ENCODE measurements around the gene TSPYL2. TPM values are rescaled to one million over a fixed set of nuclear protein-coding genes. Genes with fewer than 3 reads are reported as not detected.
A peak's percentile ranks its signal among the peaks of the same experiment; 100 is the strongest.

The TSPYL2 gene
- polyA plus RNA-seq, 6 donors from 2014 or later: 10.9 to 24.0 (median 14.5) TPM

DNA sequence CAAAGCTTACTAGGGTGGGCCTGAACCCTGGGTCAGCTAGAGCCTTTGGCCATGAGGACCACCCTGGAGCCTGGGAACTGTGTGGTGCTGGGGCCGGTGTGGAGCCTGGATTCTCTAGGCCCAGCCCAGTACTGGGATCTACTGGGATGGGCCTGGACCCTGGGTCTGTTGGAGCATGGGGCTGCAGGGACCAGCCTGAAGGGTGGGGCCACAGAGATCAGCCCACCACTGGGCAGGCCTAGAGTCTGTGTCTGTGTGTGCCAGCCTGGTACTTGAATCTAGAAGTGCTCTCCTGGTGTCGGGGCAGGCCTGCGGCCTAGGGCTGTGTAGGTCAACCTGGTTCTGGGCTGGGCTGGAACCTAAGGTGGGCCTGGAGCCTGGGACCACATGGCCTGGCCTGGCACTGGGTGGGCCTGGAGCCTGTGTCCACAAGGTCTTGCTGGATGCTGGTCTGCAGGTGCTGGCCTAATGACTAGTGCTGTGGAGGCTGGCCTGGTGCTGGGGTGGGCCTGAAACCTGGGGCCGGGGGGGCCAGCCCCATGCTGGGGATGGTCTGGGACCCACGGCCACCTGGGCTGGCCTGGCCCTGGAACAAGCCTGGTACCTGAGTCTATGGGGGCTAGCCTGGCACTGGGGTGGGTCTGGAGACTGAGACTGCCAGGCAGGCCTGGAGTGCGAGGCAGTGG, 32.8 kb downstream of the TSPYL2 start:
- H3K27me3 Mint-ChIP-seq: no peaks in the 10 kb centered on the region
- H3K27ac Mint-ChIP-seq: peak overlapping the region in 1 of 6 donors; percentile 21
- DNase-seq (no peak), ATAC-seq (ENCODE audit: low read depth in 2 of 2) (no peak)
- H3K36me3 Mint-ChIP-seq: peaks cover 0 to 8% of the 10 kb centered on the region in 2 donors
- no peaks in the 10 kb centered on the region for H3K9me3 Mint-ChIP-seq
- no peak overlapping the region for H3K4me3 Mint-ChIP-seq
- peaks cover 0 to 11% (median 5%) of the 10 kb centered on the region in 3 donors for H3K4me1 Mint-ChIP-seq

DNA sequence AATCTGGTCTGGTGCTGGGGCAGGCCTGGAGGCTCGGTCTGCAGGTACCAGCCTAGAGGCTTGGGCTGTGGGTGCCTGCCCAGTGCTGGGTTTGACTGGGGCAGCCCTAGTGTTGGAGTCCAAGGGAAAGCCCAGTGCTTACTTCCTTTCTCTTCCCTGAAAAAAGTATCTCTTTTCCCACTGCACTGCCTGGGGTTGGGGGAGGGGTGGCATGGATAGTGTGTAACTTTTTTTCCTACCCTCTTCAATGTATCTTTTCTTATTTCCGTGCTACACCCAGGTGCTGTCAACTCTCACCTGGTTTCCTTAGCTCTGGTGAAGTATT, 33.3 kb downstream of the TSPYL2 start:
- Mint-ChIP-seq H3K4me3 (no peak overlapping the region), H3K27me3 (no peaks in the 10 kb centered on the region), H3K4me1 (peaks cover 0 to 11% (median 5%) of the 10 kb centered on the region in 3 donors), H3K36me3 (peaks cover 0 to 8% of the 10 kb centered on the region in 2 donors), H3K27ac (peak overlapping the region in 2 of 6 donors; percentile 11 to 90), H3K9me3 (no peaks in the 10 kb centered on the region)
- DNase-seq (no peak), ATAC-seq (ENCODE audit: low read depth in 2 of 2) (no peak)

DNA sequence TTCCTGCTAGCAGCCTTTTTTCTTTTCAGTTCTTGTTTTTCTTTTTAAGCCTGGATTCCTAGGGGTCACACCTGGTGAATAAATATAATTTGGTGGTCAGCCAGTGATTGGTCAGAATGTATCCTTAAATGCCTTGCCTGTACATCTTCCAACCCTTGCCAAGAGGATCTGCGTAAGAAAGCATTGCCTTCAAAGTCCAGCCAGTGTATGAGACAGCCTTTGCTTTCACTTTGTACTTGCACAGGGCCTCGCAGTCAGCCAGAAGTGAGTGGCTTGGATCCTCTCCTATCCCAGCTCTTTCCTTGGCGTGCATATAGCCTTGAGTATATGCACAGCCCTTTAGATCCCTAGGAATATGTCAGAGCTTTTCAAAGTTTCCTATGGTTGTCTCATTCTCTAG, 33.9 kb downstream of the TSPYL2 start:
- H3K36me3 Mint-ChIP-seq: peaks cover 0 to 8% of the 10 kb centered on the region in 2 donors
- H3K4me3 Mint-ChIP-seq: no peak overlapping the region
- DNase-seq (no peak), ATAC-seq (ENCODE audit: low read depth in 2 of 2) (no peak)
- H3K4me1 Mint-ChIP-seq: peaks cover 0 to 11% (median 5%) of the 10 kb centered on the region in 3 donors
- peak overlapping the region in 1 of 6 donors; percentile 90 for H3K27ac Mint-ChIP-seq
- no peaks in the 10 kb centered on the region for H3K9me3 Mint-ChIP-seq
- no peaks in the 10 kb centered on the region for H3K27me3 Mint-ChIP-seq

DNA sequence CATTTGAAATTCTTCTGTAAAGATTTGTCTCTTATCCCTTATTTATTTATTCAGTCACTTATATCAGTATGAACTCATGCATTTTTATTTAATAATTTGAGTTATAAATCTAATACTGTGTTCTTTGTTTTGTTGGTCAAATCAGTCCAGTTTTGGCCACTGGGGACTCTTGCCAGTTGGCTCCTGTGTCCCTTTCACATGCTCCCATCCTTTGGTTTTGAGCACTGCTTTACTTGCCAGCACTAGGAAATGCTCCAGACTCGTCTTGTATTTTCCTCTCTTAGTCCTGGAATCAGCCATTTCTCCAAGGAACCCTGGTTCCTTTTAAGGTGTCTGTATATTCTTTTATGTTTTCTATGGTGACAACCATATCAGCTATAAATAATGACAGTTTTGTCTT, 39.8 kb downstream of the TSPYL2 start:
- ATAC-seq (ENCODE audit: low read depth in 2 of 2) (no peak), DNase-seq (no peak)
- H3K4me3 Mint-ChIP-seq: no peak overlapping the region
- peaks cover 0 to 10% (median 0%) of the 10 kb centered on the region in 3 donors for H3K4me1 Mint-ChIP-seq
- H3K9me3 Mint-ChIP-seq: peaks cover 3 to 12% (median 7%) of the 10 kb centered on the region in 7 donors
- peak overlapping the region in 1 of 6 donors; percentile 91 for H3K27ac Mint-ChIP-seq
- H3K27me3 Mint-ChIP-seq: no peaks in the 10 kb centered on the region
- peaks cover 9 to 15% of the 10 kb centered on the region in 2 donors for H3K36me3 Mint-ChIP-seq

DNA sequence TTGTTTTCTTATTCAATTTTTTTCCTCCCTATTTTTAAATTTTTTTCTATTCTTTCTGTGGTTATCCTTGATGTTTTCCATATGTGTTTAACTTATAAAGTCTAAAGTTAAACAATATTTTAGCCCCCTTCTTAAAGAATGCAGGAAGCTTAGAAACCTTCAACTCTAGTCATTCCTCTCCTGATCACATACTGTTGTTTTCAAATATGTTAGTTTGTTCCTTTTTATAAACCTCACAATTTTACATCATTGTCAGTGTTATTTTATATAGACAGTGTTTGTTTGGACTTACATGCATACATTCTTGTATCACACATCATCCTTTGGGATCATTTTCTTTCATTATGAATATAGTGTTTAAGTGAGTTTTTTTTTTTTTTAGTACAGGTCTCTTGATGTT, 43.3 kb downstream of the TSPYL2 start:
- peaks cover 4 to 12% (median 8%) of the 10 kb centered on the region in 7 donors for H3K9me3 Mint-ChIP-seq
- H3K27me3 Mint-ChIP-seq: no peaks in the 10 kb centered on the region
- no peak overlapping the region for H3K4me3 Mint-ChIP-seq
- no peak for DNase-seq
- H3K27ac Mint-ChIP-seq: no peak overlapping the region
- no peak for ATAC-seq (ENCODE audit: low read depth in 2 of 2)
- peaks cover 17% of the 10 kb centered on the region in 2 donors for H3K36me3 Mint-ChIP-seq
- peaks cover 0 to 10% (median 0%) of the 10 kb centered on the region in 3 donors for H3K4me1 Mint-ChIP-seq

DNA sequence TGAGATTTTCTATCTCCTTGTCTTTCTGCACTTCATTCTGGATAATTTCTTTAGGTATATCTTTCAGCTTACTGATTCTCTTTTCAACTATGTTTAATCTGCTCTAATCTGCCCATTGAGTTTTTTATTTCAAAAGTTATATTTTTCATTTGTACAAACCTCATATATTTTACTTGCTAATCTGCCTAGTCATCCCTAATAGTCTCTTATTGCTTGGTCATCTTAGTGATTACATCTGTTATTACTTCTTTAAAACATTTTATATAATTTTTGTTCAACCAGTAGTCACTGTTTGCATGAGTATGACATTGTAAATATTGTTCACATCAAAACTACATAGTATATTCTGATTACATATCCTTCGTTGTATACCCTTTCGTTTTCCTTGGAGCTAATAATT, 44.2 kb downstream of the TSPYL2 start:
- H3K27me3 Mint-ChIP-seq: no peaks in the 10 kb centered on the region
- DNase-seq: no peak
- H3K36me3 Mint-ChIP-seq: peaks cover 17 to 22% of the 10 kb centered on the region in 2 donors
- H3K4me1 Mint-ChIP-seq: peaks cover 0 to 10% (median 0%) of the 10 kb centered on the region in 3 donors
- H3K27ac Mint-ChIP-seq: peak overlapping the region in 1 of 6 donors; percentile 7
- no peak for ATAC-seq (ENCODE audit: low read depth in 2 of 2)
- no peak overlapping the region for H3K4me3 Mint-ChIP-seq
- peaks cover 4 to 12% (median 8%) of the 10 kb centered on the region in 7 donors for H3K9me3 Mint-ChIP-seq

DNA sequence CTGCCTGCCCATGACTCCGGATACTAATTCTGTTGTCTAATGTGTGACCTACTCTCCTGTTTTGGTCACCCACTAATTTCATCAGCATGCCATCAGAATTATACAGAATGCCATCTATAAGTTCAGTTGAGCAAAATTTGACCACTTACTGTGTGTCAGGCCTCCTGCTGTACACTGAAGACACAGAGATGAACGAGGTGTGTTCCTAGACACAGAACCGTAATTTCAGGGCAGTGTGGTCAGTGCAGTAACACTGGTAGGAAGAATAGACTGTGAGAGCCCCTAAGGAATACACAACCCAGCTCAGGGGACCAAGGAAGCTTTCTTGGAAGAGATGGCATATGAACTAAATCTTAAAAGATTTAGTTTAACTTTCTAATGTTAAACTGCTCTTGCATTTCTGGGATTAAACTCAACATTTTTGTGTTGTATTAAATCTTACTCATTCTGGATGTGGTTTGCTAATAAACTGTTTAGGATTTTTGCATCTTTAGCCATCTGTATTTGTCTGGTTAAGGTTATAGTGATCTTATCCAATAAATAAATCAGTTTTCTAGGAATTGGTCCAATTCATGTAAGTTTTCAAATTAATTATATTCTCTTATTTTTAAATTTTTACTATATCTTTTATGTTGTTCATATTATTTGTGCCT, 46.1 kb downstream of the TSPYL2 start:
- DNase-seq (no peak), ATAC-seq (ENCODE audit: low read depth in 2 of 2) (no peak)
- peaks cover 4 to 12% (median 8%) of the 10 kb centered on the region in 7 donors for H3K9me3 Mint-ChIP-seq
- H3K27me3 Mint-ChIP-seq: no peaks in the 10 kb centered on the region
- no peak overlapping the region for H3K4me3 Mint-ChIP-seq
- H3K36me3 Mint-ChIP-seq: peaks cover 27 to 37% of the 10 kb centered on the region in 2 donors
- peaks cover 0 to 10% (median 0%) of the 10 kb centered on the region in 3 donors for H3K4me1 Mint-ChIP-seq
- H3K27ac Mint-ChIP-seq: peak overlapping the region in 1 of 6 donors; percentile 33

DNA sequence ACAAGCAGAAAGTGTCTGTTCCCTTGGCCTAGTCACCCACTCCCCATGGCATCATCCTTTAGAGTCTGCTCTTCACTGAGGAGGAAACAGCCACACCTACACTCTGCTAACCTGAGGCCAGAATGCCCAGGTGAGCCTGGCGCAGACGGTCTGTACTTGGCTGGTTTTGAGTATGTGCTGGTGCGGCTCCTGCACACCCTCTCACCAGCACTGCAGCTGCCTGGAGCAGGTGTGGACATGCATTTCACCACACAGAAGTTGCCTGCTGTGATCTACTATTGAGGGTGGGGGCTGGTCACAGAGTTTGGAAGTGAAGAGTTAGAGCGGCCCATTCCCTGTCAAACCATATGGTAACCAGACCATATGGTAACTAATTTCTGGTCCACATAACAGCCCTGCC, 51.2 kb downstream of the TSPYL2 start:
- Mint-ChIP-seq H3K27ac (peak overlapping the region in 1 of 6 donors; percentile 37), H3K27me3 (no peaks in the 10 kb centered on the region), H3K9me3 (peaks cover 0 to 1% (median 0%) of the 10 kb centered on the region in 7 donors), H3K4me1 (no peaks in the 10 kb centered on the region), H3K4me3 (no peak overlapping the region), H3K36me3 (peaks cover 16 to 33% of the 10 kb centered on the region in 2 donors)
- ATAC-seq (ENCODE audit: low read depth in 2 of 2) (no peak), DNase-seq (no peak)

DNA sequence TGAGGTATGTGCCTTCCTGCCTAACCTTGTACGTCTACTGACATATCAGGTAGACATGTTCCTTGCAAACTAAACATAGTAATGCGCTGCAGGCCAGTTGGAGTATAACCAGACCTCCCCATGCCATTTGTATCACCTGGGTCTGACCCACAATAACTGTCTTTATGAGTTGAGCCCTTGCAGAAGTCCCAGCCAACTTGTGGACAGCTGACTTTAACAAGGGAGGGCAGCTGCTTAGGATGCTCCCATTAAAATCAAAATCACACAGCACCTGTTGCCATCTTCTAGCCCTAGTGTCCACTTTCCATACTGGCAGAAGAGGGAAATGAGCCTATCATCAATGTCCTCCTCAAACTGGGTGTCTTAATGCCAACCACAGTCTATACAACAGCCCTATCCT, 53.4 kb downstream of the TSPYL2 start:
- no peak for ATAC-seq (ENCODE audit: low read depth in 2 of 2)
- peaks cover 24 to 43% of the 10 kb centered on the region in 2 donors for H3K36me3 Mint-ChIP-seq
- no peak for DNase-seq
- no peaks in the 10 kb centered on the region for H3K9me3 Mint-ChIP-seq
- no peak overlapping the region for H3K4me3 Mint-ChIP-seq
- H3K27me3 Mint-ChIP-seq: no peaks in the 10 kb centered on the region
- no peaks in the 10 kb centered on the region for H3K4me1 Mint-ChIP-seq
- no peak overlapping the region for H3K27ac Mint-ChIP-seq

Other genes starting within 250 kb of the TSPYL2 start
- not detected for gene XAGE3, start 214.3 kb upstream of the TSPYL2 start, polyA plus RNA-seq (ENCODE audit: low read depth in 6 of 6)
- 1 to 10 TPM; 4.8 to 8.3 (median 6.9) TPM for gene FAM156B, start 185.0 kb upstream of the TSPYL2 start, polyA plus RNA-seq (ENCODE audit: low read depth in 6 of 6)
- gene FAM156A, start 123.8 kb upstream of the TSPYL2 start, polyA plus RNA-seq (ENCODE audit: low read depth in 6 of 6): 10 to 100 TPM in 1 of 6 donors, 1 to 10 TPM in 5; 2.2 to 11.1 (median 4.7) TPM
- not detected for gene GPR173, start 33.6 kb upstream of the TSPYL2 start, polyA plus RNA-seq (ENCODE audit: low read depth in 6 of 6)
- gene KANTR, start 11.8 kb downstream of the TSPYL2 start, polyA plus RNA-seq (ENCODE audit: low read depth in 6 of 6): 1 to 10 TPM in 5 of 6 donors, not detected in 1; 1.2 to 3.8 (median 2.2) TPM
- 10 to 100 TPM; 13.8 to 36.9 (median 28.8) TPM for gene KDM5C, start 142.8 kb downstream of the TSPYL2 start, polyA plus RNA-seq (ENCODE audit: low read depth in 6 of 6)
- 1 to 10 TPM in 2 of 6 donors, under 1 TPM in 3, not detected in 1; 0.49 to 2.2 (median 0.89) TPM for gene IQSEC2, start 199.2 kb downstream of the TSPYL2 start, polyA plus RNA-seq (ENCODE audit: low read depth in 6 of 6)

All from naive B cell (primary cell).